IMR-90 (cell line): Measurements from ENCODE around the gene TBXT. TPM values are rescaled to one million over a fixed set of nuclear protein-coding genes. Genes with fewer than 3 reads are reported as not detected.

Experiments used
- ATAC-seq: fragments of 200-7000 bp; cut with Tn5 transposase; 2 replicates; pipeline ENCODE4 v1.9.1; 2020; ENCODE audit warnings: low read depth, mild to moderate bottlenecking, moderate library complexity
- BruUV-seq: library from RNA; stranded (reverse); fragments of 400-500 nt; replicated peaks from 2 replicates; lab custom pipeline; 2021; lab: Mats Ljungman, UMichigan
- CTCF ChIA-PET: fragments of 300-600 bp; formaldehyde crosslinking; extraction: SDS; loops from one replicate; lab custom pipeline; 2021; ENCODE audit warnings: antibody characterized with exemption; lab: Yijun Ruan, JAX
- POLR2A ChIA-PET: fragments of 300-600 bp; sonication (Branson Sonifier 250); formaldehyde crosslinking; loops from one replicate; lab custom pipeline; 2022; ENCODE audit warnings: antibody characterized with exemption; ENCODE audit not compliant: unreplicated experiment; lab: Charles Lee
- DNase-seq: peaks from one replicate; pipeline ENCODE4 v3.0.0; 2013
- H2AFZ ChIP-seq: replicated peaks from 2 replicates; pipeline ENCODE3; 2013; ENCODE audit warnings: low read length, mild to moderate bottlenecking; ENCODE audit not compliant: poor library complexity
- H2AK5ac ChIP-seq: 2 replicates; pipeline ENCODE4 v1.6.1; 2013; ENCODE audit warnings: low read depth, low read length, inconsistent platforms
- H2AK9ac ChIP-seq: replicated peaks from 2 replicates; pipeline ENCODE3; 2013; ENCODE audit warnings: mild to moderate bottlenecking, low read depth, low read length, moderate library complexity; ENCODE audit not compliant: poor library complexity
- H2BK120ac ChIP-seq: 2 replicates; pipeline ENCODE4 v1.6.1; 2013; ENCODE audit warnings: low read depth, low read length, inconsistent platforms
- H2BK15ac ChIP-seq: 3 replicates; pipeline ENCODE4 v1.6.1; 2013; ENCODE audit warnings: low read depth, low read length, inconsistent platforms
- H2BK20ac ChIP-seq: 2 replicates; pipeline ENCODE4 v1.6.1; 2013; ENCODE audit warnings: low read depth, mild to moderate bottlenecking, inconsistent platforms, low read length, moderate library complexity
- H2BK5ac ChIP-seq: 2 replicates; pipeline ENCODE4 v1.6.1; 2013; ENCODE audit warnings: mild to moderate bottlenecking, low read depth, low read length, inconsistent platforms; ENCODE audit not compliant: poor library complexity, severe bottlenecking
- H3K14ac ChIP-seq: replicated peaks from 2 replicates; pipeline ENCODE4 v1.6.1; 2013; ENCODE audit warnings: low read depth, low read length, inconsistent platforms
- H3K18ac ChIP-seq: 2 replicates; pipeline ENCODE4 v1.6.1; 2013; ENCODE audit warnings: low read depth, low read length, control low read depth
- H3K23ac ChIP-seq: 2 replicates; pipeline ENCODE4 v1.6.1; 2013; ENCODE audit warnings: low read depth, low read length, inconsistent platforms
- H3K27ac ChIP-seq: 2 replicates; pipeline ENCODE4 v1.5.1; 2013; ENCODE audit warnings: mild to moderate bottlenecking, control low read depth, low read length; ENCODE audit not compliant: insufficient read depth
- H3K27me3 ChIP-seq: 2 replicates; pipeline ENCODE4 v1.6.1; 2013; ENCODE audit warnings: low read length; ENCODE audit not compliant: control insufficient read depth, insufficient read depth
- H3K36me3 ChIP-seq: 2 replicates; pipeline ENCODE4 v1.6.1; 2013; ENCODE audit warnings: low read length, mixed read lengths; ENCODE audit not compliant: control insufficient read depth, insufficient read depth
- H3K4ac ChIP-seq: 2 replicates; pipeline ENCODE4 v1.6.1; 2013; ENCODE audit warnings: low read depth, low read length, inconsistent platforms
- H3K4me1 ChIP-seq: 2 replicates; pipeline ENCODE4 v1.6.1; 2013; ENCODE audit warnings: low read length, mixed read lengths; ENCODE audit not compliant: control insufficient read depth, insufficient read depth
- H3K4me2 ChIP-seq: 2 replicates; pipeline ENCODE4 v1.6.1; 2013; ENCODE audit warnings: low read depth, mild to moderate bottlenecking, control low read depth, low read length, moderate library complexity
- H3K4me3 ChIP-seq: 2 replicates; pipeline ENCODE4 v1.5.1; 2013; ENCODE audit warnings: low read depth, mild to moderate bottlenecking, control low read depth, low read length, moderate library complexity; ENCODE audit not compliant: insufficient read depth
- H3K56ac ChIP-seq: 2 replicates; pipeline ENCODE4 v1.6.1; 2013; ENCODE audit warnings: low read length, inconsistent platforms; ENCODE audit not compliant: insufficient read depth; ENCODE audit errors: extremely low read depth
- H3K79me1 ChIP-seq, 2 experiments: 2 replicates each; pipeline ENCODE4 v1.6.1; 2013; ENCODE audit warnings: low read length in 2 of 2, inconsistent platforms in 1 of 2, low read depth in 1 of 2
- H3K9ac ChIP-seq: 2 replicates; pipeline ENCODE4 v1.6.1; 2013; ENCODE audit warnings: low read depth, low read length, control low read depth
- H3K9me1 ChIP-seq: 2 replicates; pipeline ENCODE4 v1.6.1; 2013; ENCODE audit warnings: low read length, inconsistent platforms; ENCODE audit not compliant: insufficient read depth
- H3K9me3 ChIP-seq: 2 replicates; pipeline ENCODE4 v1.6.1; 2013; ENCODE audit warnings: low read length; ENCODE audit not compliant: control insufficient read depth, insufficient read depth
- H4K20me1 ChIP-seq: 2 replicates; pipeline ENCODE4 v1.6.1; 2013; ENCODE audit warnings: low read length, inconsistent platforms; ENCODE audit not compliant: insufficient read depth
- H4K5ac ChIP-seq: 2 replicates; pipeline ENCODE4 v1.6.1; 2013; ENCODE audit warnings: mild to moderate bottlenecking, low read depth, low read length, control low read depth
- H4K8ac ChIP-seq, 2 experiments: 2 replicates each; pipeline ENCODE4 v1.6.1; 2013; ENCODE audit warnings: low read depth in 2 of 2, low read length in 2 of 2, control low read depth in 1 of 2, inconsistent platforms in 1 of 2
- H4K91ac ChIP-seq: 2 replicates; pipeline ENCODE4 v1.6.1; 2013; ENCODE audit warnings: low read depth, low read length, inconsistent platforms; ENCODE audit not compliant: insufficient read depth
- BHLHE40 ChIP-seq: fragments of 150-350 bp; IDR thresholded peaks from 2 replicates; pipeline ENCODE4 v1.6.1; 2016; ENCODE audit warnings: mild to moderate bottlenecking, low read depth, low read length
- CTCF ChIP-seq: conservative IDR thresholded peaks from 2 replicates; pipeline ENCODE4 v1.5.1; 2012; ENCODE audit warnings: mild to moderate bottlenecking, low read depth, low read length, improper control_type of control experiment
- ELK1 ChIP-seq: fragments of 150-350 bp; IDR thresholded peaks from 2 replicates; pipeline ENCODE4 v1.6.1; 2016; ENCODE audit warnings: low read depth, mild to moderate bottlenecking, low read length, moderate library complexity, borderline replicate concordance
- MXI1 ChIP-seq: IDR thresholded peaks from 2 replicates; pipeline ENCODE4 v1.6.1; 2012; ENCODE audit warnings: low read depth, mild to moderate bottlenecking, low read length, moderate library complexity, borderline replicate concordance
- NFE2L2 ChIP-seq: fragments of 150-350 bp; IDR thresholded peaks from 2 replicates; pipeline ENCODE4 v1.6.1; 2016; ENCODE audit warnings: low read depth, mild to moderate bottlenecking, low read length
- POLR2A ChIP-seq: IDR thresholded peaks from 2 replicates; pipeline ENCODE4 v1.6.1; 2012; ENCODE audit warnings: mild to moderate bottlenecking, low read depth, low read length
- RAD21 ChIP-seq: IDR thresholded peaks from 2 replicates; pipeline ENCODE4 v1.6.1; 2012; ENCODE audit warnings: low read length, improper control_type of control experiment
- WGBS, 2 experiments: methylation state at CpG; one replicate each; pipeline versions ENCODE4 v1.1.5 to v1.1.7; 2013; ENCODE audit warnings: missing lambda C conversion rate in 2 of 2; ENCODE audit not compliant: insufficient read length in 1 of 2; ENCODE audit errors: extremely low coverage in 2 of 2; 5-methylcytosine and 5-hydroxymethylcytosine counted together
- dilution Hi-C: fragments of 300-500 bp; cut with HindIII; formaldehyde crosslinking; loops from one replicate; pipeline ENCODE4 v1.14.3; 2018; ENCODE audit warnings: low sequenced_read_pairs; ENCODE audit not compliant: unreplicated experiment
- in situ Hi-C: fragments of 300-500 bp; cut with MboI; formaldehyde crosslinking; loops from 3 replicates; pipeline ENCODE4 v1.14.3; 2019; ENCODE audit warnings: low sequenced_read_pairs, inconsistent platforms, mixed read lengths
- intact Hi-C: fragments of 100-400 bp; cut with micrococcal nuclease; formaldehyde crosslinking; loops from 2 replicates; pipeline ENCODE4 v1.10.0; 2022
- polyA plus RNA-seq, 3 experiments: library from polyadenylated mRNA; depleted of rRNA; stranded (reverse); fragments of >200 nt; gene quantifications; 2 replicates each; pipeline ENCODE4 v1.2.3, GENCODE V29; 2012; ENCODE audit warnings: low replicate concordance in 1 of 3
- total RNA-seq: library from RNA; depleted of rRNA; stranded (reverse); fragments of >200 nt; gene quantifications from 2 replicates; pipeline ENCODE4 v1.2.3, GENCODE V29; 2012

Gene TBXT
- total and polyA plus RNA-seq, 2 of the 4 experiments (the other 2 are of a cell fraction), result not detected

- no peak overlapping the region for H2AK9ac ChIP-seq
- H4K20me1 ChIP-seq, result no peaks in the 10 kb centered on the region
- no peak overlapping the region for H2BK15ac ChIP-seq
- 0 out of 2 replicates have a peak, but pooled peaks cover 2% of the 10 kb centered on the region for H3K9me3 ChIP-seq
- no peak overlapping the region for H4K8ac ChIP-seq
- no peak overlapping the region for H3K4ac ChIP-seq
- H2BK120ac ChIP-seq, result no peak overlapping the region
- intact Hi-C loops, result no loop called here
- WGBS, 2 experiments, result 3% methylated on average over 26 of the region's 44 CpGs; no CpG with 5 or more reads in 1 of the 2 experiments
- peaks cover 71% of the 10 kb centered on the region for H3K27me3 ChIP-seq
- no peaks in the 10 kb centered on the region for H3K79me1 ChIP-seq
- H4K91ac ChIP-seq, result no peak overlapping the region
- no peak overlapping the region for H3K56ac ChIP-seq
- BruUV-seq, result no TSS peak
- no peak overlapping the region for H3K14ac ChIP-seq
- H3K36me3 ChIP-seq, result no peaks in the 10 kb centered on the region
- TF ChIP-seq MXI1 (no peak), NFE2L2 (no peak), POLR2A (no peak), ELK1 (no peak), CTCF (no peak), BHLHE40 (no peak), RAD21 (no peak)
- H2AK5ac ChIP-seq, result no peak overlapping the region
- no peak overlapping the region for H3K4me3 ChIP-seq
- H2AFZ ChIP-seq, result no peak overlapping the region
- H2BK5ac ChIP-seq, result no peak overlapping the region
- no peaks in the 10 kb centered on the region for H3K9me1 ChIP-seq
- POLR2A ChIA-PET, result no interaction called here
- H3K18ac ChIP-seq, result no peak overlapping the region
- CTCF ChIA-PET, result no interaction called here
- ATAC-seq (no peak), DNase-seq (no peak)
- dilution Hi-C loops, result no loop called here
- H3K27ac ChIP-seq, result no peak overlapping the region
- H3K4me1 ChIP-seq, result no peaks in the 10 kb centered on the region; the same call in 1 of the 2 replicates
- H3K9ac ChIP-seq, result no peak overlapping the region
- H4K5ac ChIP-seq, result no peak overlapping the region
- H3K23ac ChIP-seq, result no peak overlapping the region
- in situ Hi-C loops, result no loop called here
- no peak overlapping the region for H2BK20ac ChIP-seq
- no peak overlapping the region for H3K4me2 ChIP-seq
Measured at GRCh38 chr6:166167258-166167731, 356 bp downstream of the TBXT start.
